HG03432 (cell line): Measurements from ENCODE around the gene CCDC181.
"Not testable (repeated sequence)": the region's sequence is repeated elsewhere in the genome, so short reads cannot be mapped to it uniquely, and the experiment has no call there.

Experiments
- ATAC-seq: cut with Tn5 transposase; IDR thresholded peaks from one replicate; pipeline ENCODE4 v1.9.1; 2021; ENCODE audit warnings: mild to moderate bottlenecking, moderate library complexity; ENCODE audit not compliant: unreplicated experiment

CCDC181 gene

GRCh38 chr1:169427081-169427641 is at the start of gene CCDC181:
Gene CCDC181 (minus strand): TSS chr1:169427474. CDS start chr1:169424927, 2,547 bp downstream.
- peak; percentile 96 for ATAC-seq

DNA sequence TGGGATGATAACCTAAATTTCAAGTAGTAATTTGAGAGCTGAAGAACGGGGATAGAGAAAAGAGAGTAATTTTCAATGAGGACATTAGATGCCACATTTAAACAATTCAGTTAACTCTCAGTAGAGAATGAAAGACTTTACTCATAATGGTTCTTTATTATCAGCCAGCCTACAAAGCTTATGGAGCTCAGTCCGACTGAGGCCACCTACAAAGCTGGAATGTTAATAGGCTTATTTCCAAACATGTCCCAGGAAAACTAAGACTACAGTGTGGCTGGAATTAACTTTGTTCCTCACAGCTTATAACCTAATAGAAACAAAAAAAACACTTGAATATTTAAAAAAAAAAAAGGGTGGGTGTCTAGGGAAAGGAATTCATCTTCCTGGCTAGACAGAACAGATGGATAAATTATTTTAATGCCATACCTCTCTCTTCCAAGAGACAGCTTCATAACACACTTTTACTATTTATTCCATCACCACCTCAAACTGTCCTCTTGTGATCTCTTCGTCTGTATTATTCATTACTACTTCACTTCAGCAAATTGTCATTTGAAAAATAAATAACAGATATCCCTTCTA is 48.6 kb upstream of the CCDC181 start:
- no peak for ATAC-seq

DNA sequence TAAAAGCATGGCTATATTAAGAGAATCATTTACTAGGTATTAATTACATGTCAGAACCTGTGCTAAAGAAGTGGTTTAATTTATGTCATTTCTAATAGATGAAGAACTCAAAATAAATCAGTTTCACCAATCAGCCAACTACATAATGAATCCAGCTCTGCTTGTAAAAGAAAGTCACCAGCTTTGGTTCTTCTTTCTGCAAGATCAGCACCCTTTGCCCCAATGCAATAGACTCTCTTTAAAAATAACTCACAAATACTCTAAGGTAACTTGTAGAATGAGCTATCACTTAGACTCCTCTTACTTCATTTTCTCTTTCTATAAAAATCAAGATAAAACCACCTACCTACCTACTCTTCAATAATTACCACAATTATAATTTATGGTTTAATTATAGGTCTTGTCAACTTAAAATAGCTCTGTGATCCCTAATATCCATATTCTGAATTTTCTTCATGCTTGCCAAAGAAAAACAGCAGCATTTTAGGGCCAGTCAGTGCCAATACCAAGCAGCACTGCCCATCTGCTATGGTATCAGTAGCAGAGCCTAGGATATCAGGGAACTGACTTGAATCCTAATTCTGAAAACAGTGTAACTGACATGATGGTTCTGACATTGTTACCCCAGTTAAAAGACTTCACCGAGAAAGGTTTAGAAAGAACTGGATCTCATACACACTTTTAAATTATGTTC is 47.2 kb upstream of the CCDC181 start:
- no peak for ATAC-seq

GRCh38 chr1:169473347-169473746 is 46.1 kb upstream of the CCDC181 start:
- ATAC-seq = no peak

GRCh38 chr1:169472738-169473137 is 45.5 kb upstream of the CCDC181 start:
- no peak for ATAC-seq

- no peak for ATAC-seq
Observed at GRCh38 chr1:169468982-169469381, 41.7 kb upstream of the CCDC181 start.

DNA sequence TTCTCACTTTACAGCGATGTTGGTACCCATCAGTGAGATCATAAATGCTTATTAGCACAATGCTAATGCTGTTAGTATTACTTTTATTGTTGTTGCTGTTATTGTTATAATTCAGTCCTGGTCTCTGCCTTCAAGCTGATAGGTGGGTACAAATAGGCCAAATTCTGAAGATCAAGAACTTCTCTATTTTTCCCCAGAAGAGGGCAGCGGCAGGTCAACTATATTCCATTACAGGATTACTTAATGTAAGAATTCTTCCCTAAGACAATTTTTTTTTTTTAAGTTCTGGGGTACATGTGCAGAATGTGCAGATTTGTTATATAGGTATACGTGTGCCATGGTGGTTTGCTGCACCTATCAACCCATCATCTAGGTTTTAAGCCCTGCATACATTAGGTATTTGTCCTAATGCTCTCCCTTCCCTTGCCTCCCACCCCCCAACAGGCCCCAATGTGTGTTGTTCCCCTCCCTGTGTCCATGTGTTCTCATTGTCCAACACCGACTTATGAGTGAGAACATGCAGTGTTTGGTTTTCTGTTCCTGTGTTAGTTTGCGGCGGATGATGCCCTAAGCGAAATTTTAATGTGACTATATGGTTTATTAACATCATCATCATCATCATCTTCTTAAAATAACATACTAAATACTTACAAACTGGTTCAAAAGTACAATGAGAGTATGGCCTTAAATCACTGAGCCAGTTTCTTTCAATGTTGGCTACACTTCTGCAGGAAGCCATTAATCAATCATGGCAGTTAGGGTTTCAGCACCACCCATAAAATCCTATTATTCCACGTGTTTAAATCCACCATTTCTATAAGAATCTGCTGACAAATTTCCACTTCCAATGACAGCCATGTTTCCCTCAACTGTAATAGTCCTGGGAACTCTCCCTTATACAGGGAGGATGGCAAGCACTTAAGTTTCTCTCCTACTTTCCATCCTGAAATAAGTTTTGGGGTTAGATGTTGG is 39.3 kb upstream of the CCDC181 start:
- ATAC-seq = no peak

DNA sequence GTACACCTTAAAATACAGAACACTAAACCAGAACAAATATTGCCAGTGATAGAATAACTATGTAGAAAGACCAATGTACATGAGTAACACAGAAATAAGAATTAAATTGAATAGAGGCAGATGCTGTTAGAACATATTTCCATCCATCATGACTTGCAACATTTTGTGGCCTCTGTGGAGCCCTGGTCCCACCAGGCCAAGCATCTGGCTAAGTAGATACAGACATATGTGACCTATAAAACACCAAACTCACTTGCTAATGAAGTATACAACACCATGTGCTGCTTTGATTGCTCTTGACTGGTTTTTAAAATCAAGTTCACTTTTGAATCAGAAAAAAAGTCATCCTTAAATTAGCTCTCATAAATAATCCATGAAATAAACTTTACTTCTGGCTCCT is 38.0 kb upstream of the CCDC181 start:
- no peak for ATAC-seq

- ATAC-seq = no peak
Observed at GRCh38 chr1:169462385-169462784, 35.1 kb upstream of the CCDC181 start.

DNA sequence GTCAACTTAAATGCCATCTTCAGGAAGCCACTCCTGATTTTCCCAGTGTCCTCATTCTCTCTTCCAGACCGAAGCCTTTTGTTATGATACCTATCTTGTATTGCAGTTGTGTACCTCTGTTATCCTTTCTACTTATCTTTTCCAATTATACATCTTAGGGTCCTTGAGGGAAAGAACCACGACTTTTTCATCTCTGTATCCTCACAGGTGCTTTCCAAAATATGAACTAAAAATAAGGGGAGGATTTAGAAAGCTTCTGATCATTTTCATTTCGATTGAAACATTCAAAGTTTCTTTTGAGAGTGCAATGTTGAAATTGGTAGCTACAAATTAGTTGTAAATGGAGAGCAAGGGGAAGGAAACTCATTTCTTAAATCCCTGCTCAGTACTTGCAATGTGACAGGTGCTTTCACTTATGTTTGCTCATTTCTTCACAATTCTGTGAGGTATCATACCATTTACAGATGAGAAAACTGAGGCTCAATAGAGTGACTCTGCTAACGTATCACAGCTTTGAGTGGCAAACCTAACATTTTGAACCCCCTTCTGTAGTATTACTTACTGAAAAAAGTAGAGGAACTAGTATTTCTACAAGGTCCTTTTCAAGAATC is 34.2 kb upstream of the CCDC181 start:
- ATAC-seq = no peak

GRCh38 chr1:169460191-169460833 is 33.0 kb upstream of the CCDC181 start:
- ATAC-seq = no peak

DNA sequence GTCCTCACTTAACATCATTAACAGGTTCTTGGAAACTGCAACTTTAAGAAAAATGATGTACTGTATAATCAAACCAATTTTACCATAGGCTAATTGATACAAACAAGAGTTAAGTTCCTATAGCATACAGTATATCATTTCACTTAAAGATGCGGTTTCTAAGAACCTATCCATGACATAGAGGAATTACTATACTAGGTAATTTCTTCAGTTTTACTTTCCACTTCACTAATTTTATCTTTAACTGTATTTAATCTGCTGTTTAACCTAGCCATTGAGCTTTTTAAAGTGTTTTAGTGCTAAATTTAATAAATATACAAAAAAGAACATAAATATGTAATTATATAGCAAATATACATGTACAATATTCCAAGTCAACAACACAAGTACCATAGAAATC is 30.2 kb upstream of the CCDC181 start:
- ATAC-seq = no peak

- no peak for ATAC-seq
Observed at GRCh38 chr1:169456029-169456428, 28.8 kb upstream of the CCDC181 start.

DNA sequence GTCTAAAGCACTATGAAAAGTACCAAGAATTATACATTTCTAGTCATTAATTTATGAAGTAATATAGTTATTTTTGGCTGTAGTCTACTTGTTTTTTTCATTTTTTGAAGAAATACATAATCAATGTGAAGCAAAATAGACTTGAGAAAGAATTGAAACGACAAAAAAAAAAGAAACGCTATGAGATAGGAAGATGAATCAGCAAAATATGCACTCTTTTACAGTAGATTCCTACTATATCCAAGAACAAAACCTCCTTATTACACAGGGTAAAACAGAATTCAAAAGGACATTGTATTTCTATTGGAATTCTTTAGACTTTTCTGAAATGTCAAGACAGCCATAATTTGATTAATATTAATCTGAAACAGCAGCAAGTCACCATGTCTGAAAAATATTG is 25.6 kb upstream of the CCDC181 start:
- no peak for ATAC-seq

GRCh38 chr1:169451218-169451824 is 24.0 kb upstream of the CCDC181 start:
- no peak for ATAC-seq

DNA sequence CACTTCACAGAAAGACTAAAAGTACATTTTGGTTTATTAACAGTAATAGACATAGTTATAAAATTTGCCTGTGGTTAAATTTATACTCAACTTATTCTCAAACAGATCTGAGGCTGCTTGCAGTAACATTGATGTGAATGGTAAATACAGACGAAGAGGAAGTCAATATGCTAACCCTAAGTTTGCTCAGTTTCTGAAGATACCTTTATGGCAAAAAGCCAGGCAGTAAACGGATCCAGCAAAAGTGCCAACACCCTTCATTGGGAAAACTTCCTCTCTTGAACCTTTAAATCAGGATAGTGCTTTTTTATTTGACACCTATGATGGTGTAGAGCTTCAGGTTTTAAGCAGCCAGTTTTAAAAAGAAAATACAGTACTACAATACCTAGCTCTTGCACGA is 16.6 kb upstream of the CCDC181 start:
- ATAC-seq = no peak

GRCh38 chr1:169426174-169426705 is 1.0 kb downstream of the CCDC181 start:
- ATAC-seq = no peak

GRCh38 chr1:169421309-169421708 is 6.0 kb downstream of the CCDC181 start:
- ATAC-seq = no peak

DNA sequence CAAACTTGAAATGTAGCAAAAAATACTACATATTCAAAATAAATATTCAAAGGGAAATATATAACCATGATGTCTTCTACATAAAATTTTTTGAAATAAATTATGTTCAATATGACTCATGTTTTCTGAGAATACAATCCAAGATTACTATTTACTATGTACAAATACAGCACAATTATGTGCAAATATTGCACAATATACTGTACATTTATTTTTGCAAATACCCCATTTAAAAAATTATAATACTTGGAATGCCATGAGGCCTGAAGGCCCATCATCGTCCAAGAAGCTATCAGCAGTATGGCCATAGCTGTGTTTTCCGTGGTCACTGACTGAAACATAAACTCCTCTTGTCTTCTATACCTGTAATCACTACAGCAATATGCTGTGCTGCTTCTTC is 12.3 kb downstream of the CCDC181 start:
- no peak for ATAC-seq

DNA sequence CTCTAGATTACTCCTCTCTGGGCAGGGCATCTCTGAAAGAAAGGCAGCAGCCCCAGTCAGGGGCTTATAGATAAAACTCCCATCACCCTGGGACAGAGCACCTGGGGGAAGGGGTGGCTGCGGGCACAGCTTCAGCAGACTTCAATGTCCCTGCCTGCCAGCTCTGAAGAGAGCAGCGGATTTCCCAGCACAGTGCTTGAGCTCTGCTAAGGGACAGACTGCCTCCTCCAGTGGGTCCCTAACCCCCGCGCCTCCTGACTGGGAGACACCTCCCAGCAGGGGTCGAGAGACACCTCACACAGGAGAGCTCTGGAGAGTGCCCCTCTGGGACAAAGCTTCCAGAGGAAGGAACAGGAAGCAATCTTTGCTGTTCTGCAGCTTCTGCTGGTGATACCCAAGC is 18.9 kb downstream of the CCDC181 start:
- ATAC-seq = not testable (repeated sequence)
